Activated naive CD4-positive, alpha-beta T cell treated with anti-CD3 and anti-CD28 coated beads, Interleukin-2, amount 50 U/mL, for 72 hours (primary cell): ENCODE data around the gene TGIF2. TPM values are rescaled to one million over a fixed set of nuclear protein-coding genes. Genes with fewer than 3 reads are reported as not detected.

Experiments used
- ATAC-seq, 2 donors: fragments of 150-1000 bp; cut with Tn5 transposase; 2 replicates each; pipeline ENCODE4 v1.10.0; 2021; ENCODE audit warnings: mild to moderate bottlenecking in 2 of 2, moderate library complexity in 2 of 2
- DNase-seq, 2 donors: peaks; one replicate each; pipeline ENCODE4 v3.0.0; 2021 to 2022; ENCODE audit warnings: low spot score in 2 of 2
- H3K27ac Mint-ChIP-seq, 2 donors: one replicate each; pipeline ENCODE4 v1.8.0; 2022; ENCODE audit warnings: mild to moderate bottlenecking in 2 of 2, mixed read lengths in 2 of 2
- H3K36me3 Mint-ChIP-seq, 2 donors: one replicate each; pipeline ENCODE4 v1.8.0; 2022; ENCODE audit warnings: mixed read lengths in 2 of 2
- H3K9me3 Mint-ChIP-seq, 2 donors: one replicate each; pipeline ENCODE4 v1.8.0; 2022; ENCODE audit warnings: mixed read lengths in 2 of 2
- total RNA-seq, 2 donors: library from RNA; stranded (reverse); gene quantifications; one replicate each; pipeline ENCODE4 v1.2.3, GENCODE V29; 2022

The TGIF2 gene
- total RNA-seq, 2 donors from 2014 or later: 33.7 to 52.6 TPM

- Mint-ChIP-seq H3K36me3 (peaks cover 7 to 11% of the 10 kb centered on the region in 2 donors), H3K9me3 (peaks cover 4 to 10% of the 10 kb centered on the region in 2 donors), H3K27ac (no peak overlapping the region)
- DNase-seq (no peak), ATAC-seq (no peak)
These were observed 7.9 kb upstream of the TGIF2 start for GRCh38 chr20:36565520-36565919.

DNA sequence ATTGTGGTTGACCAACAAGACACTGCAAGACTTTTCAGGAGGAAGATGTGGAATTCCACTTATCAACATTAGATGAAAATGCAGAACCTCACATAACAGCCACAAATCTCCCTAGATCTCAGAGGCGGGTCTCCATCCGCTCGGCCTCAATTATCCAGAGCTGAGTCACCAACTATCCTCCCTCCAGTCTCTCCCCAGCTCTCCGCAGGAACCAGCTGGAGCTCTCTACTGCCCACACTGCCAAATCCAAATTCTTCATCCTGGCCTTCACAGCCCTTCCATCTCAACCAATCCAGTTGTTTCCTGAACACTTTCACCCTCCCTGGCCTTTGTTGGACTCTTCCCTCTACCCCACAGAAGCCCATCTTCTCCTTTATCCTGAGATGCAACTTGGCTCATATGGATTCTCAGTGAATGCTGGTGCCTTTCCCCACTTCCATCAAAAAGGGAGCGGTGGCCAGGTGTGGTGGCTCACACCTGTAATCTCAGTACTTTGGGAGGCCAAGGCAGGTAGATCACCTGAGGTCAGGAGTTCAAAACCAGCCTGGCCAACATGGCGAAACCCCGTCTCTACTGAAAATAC, 3.5 kb upstream of the TGIF2 start:
- Mint-ChIP-seq H3K27ac (peak overlapping the region in 1 of 2 donors; percentile 77), H3K9me3 (peaks cover under 1 to 6% of the 10 kb centered on the region in 2 donors), H3K36me3 (peaks cover 10 to 13% of the 10 kb centered on the region in 2 donors)
- ATAC-seq: no peak
- DNase-seq: no peak

DNA sequence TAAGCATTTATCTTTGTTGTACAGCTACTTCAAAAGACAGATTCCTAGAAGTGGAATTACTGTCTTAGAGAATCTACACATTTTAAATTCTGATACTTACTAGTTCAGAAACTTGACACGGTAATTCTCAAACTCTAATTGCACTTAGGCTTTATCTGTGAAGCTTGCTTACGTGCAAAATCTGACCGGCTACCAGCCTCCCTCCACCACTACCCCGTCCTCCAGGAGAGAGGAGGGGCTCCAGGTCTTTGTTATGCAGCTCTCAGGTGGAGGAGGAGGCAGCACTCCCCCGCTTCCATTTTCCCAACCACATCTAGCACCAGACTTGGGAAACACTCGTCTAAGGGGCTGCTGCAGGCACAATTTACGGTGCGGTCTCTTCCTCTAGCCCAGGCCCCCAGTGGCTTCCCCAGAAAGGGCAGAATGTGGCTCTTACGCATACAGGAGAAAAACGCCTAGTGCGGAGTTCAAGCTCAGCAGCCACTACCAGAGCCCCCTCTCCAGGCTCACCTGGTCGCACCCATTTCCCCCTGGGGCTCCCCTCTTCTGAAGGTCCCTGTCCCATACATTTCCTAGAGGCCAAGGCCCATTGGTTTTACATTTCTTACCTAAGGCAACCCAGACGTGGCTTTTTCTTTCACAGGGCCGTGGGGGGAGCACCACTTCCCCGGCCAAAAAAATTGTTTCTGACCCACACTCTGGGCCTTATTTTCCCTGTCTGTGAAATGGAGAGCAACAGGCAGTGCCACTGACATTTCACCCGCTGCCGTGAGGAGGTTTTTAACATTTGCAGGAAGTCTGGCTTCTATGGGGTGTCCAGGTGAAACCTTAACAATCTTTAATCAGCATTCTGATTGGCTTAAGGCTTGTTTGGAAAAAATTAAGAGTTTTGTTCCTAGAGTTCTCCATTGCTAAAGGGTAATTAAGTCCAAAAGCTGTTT, 1.6 kb upstream of the TGIF2 start:
- peaks cover 14 to 22% of the 10 kb centered on the region in 2 donors for H3K36me3 Mint-ChIP-seq
- ATAC-seq (no peak), DNase-seq (no peak)
- peak overlapping the region; percentile 86 to 97 for H3K27ac Mint-ChIP-seq
- H3K9me3 Mint-ChIP-seq: no peaks in the 10 kb centered on the region

DNA sequence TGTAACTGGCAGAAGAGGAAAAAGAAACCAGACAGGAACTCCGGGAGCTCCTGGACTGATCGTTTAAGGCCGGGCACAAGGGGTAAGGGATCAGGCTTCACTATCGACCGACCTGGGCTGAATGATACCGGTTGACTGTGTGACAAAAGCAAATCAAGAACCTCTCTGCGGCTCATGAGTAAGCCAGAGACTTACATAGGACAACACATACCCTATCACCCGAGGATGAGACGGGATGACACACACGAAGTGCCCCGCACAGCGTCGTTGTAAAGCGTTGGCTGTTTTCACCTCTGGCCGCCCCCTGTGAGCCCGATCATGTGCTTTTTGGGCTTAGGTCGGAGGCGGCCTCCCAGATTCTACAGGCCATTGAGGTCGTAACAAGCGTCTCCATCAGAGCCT, 695 bp upstream of the TGIF2 start:
- Mint-ChIP-seq H3K27ac (peak overlapping the region; percentile 86 to 97), H3K36me3 (peaks cover 14 to 22% of the 10 kb centered on the region in 2 donors), H3K9me3 (no peaks in the 10 kb centered on the region)
- DNase-seq: peak; percentile 69 to 83
- ATAC-seq: peak; percentile 86 to 90

- Mint-ChIP-seq H3K36me3 (peaks cover 14 to 22% of the 10 kb centered on the region in 2 donors), H3K9me3 (no peaks in the 10 kb centered on the region), H3K27ac (peak overlapping the region in 1 of 2 donors; percentile 86)
- ATAC-seq (no peak), DNase-seq (peak in 1 of 2 donors; percentile 19)
These were observed 485 bp downstream of the TGIF2 start for GRCh38 chr20:36573798-36574365.

- Mint-ChIP-seq H3K36me3 (peaks cover 14 to 22% of the 10 kb centered on the region in 2 donors), H3K9me3 (no peaks in the 10 kb centered on the region), H3K27ac (peak overlapping the region; percentile 86 to 99)
- DNase-seq (peak; percentile 46 to 62), ATAC-seq (peak in 1 of 2 donors; percentile 9)
These were observed 1.2 kb downstream of the TGIF2 start for GRCh38 chr20:36574366-36575135.

DNA sequence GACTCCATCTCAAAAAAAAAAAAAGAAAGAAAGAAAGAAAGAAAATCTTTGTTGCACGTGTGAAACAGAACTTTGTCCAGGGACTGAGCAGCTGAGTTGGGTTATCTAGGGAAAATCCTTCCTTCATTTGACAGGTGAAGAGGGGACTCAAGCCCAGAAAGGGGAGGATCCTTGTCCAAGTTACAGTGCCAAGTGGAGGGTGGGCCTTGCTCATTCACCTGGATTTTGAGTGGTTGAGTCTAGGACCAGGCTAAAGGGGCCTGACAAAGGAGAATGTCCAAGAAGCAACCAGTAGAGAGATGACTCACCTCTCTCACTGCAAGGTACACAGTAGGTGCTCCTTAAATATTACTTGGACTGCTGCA, 2.7 kb downstream of the TGIF2 start:
- Mint-ChIP-seq H3K9me3 (no peaks in the 10 kb centered on the region), H3K27ac (peak overlapping the region; percentile 86 to 99), H3K36me3 (peaks cover 14 to 31% of the 10 kb centered on the region in 2 donors)
- ATAC-seq (no peak), DNase-seq (no peak)

GRCh38 chr20:36578356-36579041, 5.1 kb downstream of the TGIF2 start:
- ATAC-seq (no peak), DNase-seq (no peak)
- H3K9me3 Mint-ChIP-seq: no peaks in the 10 kb centered on the region
- peaks cover 14 to 39% of the 10 kb centered on the region in 2 donors for H3K36me3 Mint-ChIP-seq
- H3K27ac Mint-ChIP-seq: no peak overlapping the region

DNA sequence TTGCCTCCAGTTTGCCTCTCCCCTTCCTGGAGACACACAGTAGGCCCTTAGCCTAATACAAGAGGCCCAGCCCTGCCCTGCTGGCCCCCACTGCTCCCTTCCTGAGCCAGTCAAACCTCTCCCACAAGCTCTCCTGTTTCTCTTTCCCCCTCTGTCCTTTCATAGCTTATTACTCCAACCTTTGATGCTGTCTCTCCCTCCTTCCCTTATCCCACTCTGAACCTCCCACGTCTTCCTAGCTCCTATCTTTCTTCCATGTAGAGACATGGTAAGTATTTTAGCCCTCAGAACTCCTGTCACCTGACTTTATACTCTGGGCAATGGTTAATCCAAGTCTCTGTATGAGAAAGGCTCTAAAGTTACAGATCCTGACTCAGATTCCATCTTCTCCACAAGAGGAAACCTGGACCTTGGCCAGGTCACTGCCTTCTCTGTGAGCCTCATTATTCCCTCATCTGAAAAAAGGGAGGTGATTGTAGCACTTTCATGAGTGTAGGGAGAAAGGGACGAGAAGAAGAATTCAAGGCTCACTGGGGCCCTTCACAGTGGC, 6.7 kb downstream of the TGIF2 start:
- DNase-seq (no peak), ATAC-seq (no peak)
- Mint-ChIP-seq H3K27ac (peak overlapping the region; percentile 23 to 84), H3K36me3 (peaks cover 8 to 32% of the 10 kb centered on the region in 2 donors), H3K9me3 (no peaks in the 10 kb centered on the region)

GRCh38 chr20:36582322-36582721, 8.9 kb downstream of the TGIF2 start:
- ATAC-seq: peak; percentile 74 to 82
- Mint-ChIP-seq H3K36me3 (peaks cover 0 to 26% of the 10 kb centered on the region in 2 donors), H3K9me3 (no peaks in the 10 kb centered on the region), H3K27ac (peak overlapping the region; percentile 79 to 90)
- DNase-seq: no peak

DNA sequence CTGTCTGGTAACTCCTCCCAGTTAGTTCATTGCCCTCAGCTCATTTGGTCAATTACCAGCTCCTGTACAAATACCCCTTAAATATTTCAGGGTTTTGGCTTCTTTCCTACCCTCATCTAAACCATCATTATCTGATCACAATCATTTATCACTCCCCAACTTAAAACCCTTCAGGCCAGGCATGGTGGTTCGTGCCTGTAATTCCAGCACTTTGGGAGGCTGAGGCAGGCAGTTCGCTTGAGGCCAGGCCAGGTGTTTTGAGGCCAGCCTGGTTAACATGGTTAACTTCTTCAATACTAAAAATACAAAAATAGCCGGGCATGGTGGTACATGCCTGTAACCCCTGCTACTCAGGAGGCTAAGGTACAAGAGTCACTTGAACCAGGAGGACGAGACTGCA, 9.4 kb downstream of the TGIF2 start:
- Mint-ChIP-seq H3K9me3 (no peaks in the 10 kb centered on the region), H3K36me3 (peaks cover 0 to 31% of the 10 kb centered on the region in 2 donors), H3K27ac (peak overlapping the region; percentile 79 to 97)
- ATAC-seq (no peak), DNase-seq (no peak)

DNA sequence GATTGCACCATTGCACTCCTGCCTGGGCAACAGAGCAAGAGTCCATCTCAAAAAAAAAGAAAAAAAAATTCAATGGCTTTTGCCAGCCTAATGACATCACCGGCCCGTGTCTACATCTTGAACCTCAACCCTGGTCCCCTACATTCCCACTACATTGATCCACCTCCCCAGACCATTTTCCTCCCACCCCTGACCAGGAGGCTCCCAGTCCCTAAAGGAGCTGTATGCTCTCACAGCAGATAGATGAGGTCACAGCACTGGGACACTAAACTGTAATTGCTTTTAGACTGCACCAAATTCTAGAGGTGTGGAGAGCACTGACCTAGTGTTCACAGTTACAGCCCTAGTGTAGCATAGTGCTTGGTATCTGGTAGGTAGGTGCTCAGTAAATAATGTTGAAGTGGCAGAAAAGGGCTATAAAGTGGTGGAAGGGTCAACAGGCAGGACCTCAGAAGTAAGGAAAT, 10.7 kb downstream of the TGIF2 start:
- Mint-ChIP-seq H3K9me3 (no peaks in the 10 kb centered on the region), H3K36me3 (peaks cover 0 to 31% of the 10 kb centered on the region in 2 donors), H3K27ac (peak overlapping the region in 1 of 2 donors; percentile 51)
- ATAC-seq (no peak), DNase-seq (no peak)

DNA sequence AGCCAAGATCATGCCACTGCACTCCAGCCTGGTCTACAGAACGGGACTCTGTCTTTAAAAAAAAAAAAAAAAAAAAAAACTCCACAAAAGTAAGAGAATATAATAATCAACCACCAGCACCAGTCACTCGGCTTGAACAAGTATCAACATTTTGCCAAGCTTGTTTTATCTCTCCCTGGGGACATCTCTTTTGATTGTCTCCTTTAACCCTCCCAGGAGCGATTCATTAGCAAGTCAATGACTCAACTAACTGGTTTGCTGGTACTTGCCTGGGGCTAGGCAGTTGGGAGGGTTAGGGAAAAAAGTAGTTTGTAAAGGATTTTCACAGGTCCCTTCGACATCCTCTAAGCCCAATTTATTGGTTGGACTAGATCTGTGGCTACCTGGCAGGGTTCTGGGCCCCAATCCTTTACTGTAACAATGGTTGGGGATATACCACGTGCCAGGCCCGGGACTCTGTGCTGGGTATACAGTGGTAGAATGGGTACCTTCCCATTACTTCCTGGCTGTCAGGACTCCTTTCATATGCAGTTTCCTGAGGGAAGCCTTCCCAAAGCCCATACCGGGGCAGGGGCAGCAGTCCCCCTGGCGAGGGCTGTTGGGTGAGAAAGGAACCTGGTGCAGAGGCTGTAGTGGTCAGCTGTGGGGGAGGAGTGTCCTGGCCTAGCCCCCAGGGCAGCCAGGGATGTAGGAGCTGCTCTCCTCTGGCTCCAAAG, 12.2 kb downstream of the TGIF2 start:
- ATAC-seq (no peak), DNase-seq (no peak)
- Mint-ChIP-seq H3K27ac (peak overlapping the region in 1 of 2 donors; percentile 65), H3K36me3 (peaks cover 0 to 22% of the 10 kb centered on the region in 2 donors), H3K9me3 (no peaks in the 10 kb centered on the region)

GRCh38 chr20:36587388-36588070, 14.1 kb downstream of the TGIF2 start:
- Mint-ChIP-seq H3K9me3 (no peaks in the 10 kb centered on the region), H3K27ac (peak overlapping the region in 1 of 2 donors; percentile 62), H3K36me3 (peaks cover 6 to 26% of the 10 kb centered on the region in 2 donors)
- peak in 1 of 2 donors; percentile 56 for ATAC-seq
- no peak for DNase-seq
